Activated B cell treated with CpG ODN at 0.5 μM for 24 hours (primary cell): Measurements from ENCODE around the gene SCP2. TPM values are rescaled to one million over a fixed set of nuclear protein-coding genes. Genes with fewer than 3 reads are reported as not detected.

ENCODE experiments used
- ATAC-seq: fragments of 200-7000 bp; cut with Tn5 transposase; one replicate; pipeline ENCODE4 v1.10.0; 2021; ENCODE audit warnings: low read depth, mild to moderate bottlenecking, moderate library complexity
- CTCF ChIA-PET: fragments of 350-600 bp; sonication (Branson Sonifier 250); formaldehyde crosslinking; loops from one replicate; lab custom pipeline; 2021; ENCODE audit warnings: antibody characterized with exemption; lab: Charles Lee
- POLR2A ChIA-PET: fragments of 350-600 bp; sonication (Branson Sonifier 250); formaldehyde crosslinking; loops from one replicate; lab custom pipeline; 2021; ENCODE audit warnings: antibody characterized with exemption; lab: Charles Lee
- DNase-seq: peaks from one replicate; pipeline ENCODE4 v3.0.0; 2022
- H3K27ac Mint-ChIP-seq: one replicate; pipeline ENCODE4 v1.8.0; 2020; ENCODE audit warnings: mixed read lengths
- H3K27me3 Mint-ChIP-seq: one replicate; pipeline ENCODE4 v1.8.0; 2021; ENCODE audit warnings: mixed read lengths
- H3K36me3 Mint-ChIP-seq: one replicate; pipeline ENCODE4 v1.8.0; 2021; ENCODE audit warnings: low read depth, mixed read lengths
- H3K4me1 Mint-ChIP-seq: one replicate; pipeline ENCODE4 v1.8.0; 2021; ENCODE audit warnings: mixed read lengths
- H3K4me3 Mint-ChIP-seq: one replicate; pipeline ENCODE4 v1.8.0; 2020; ENCODE audit warnings: mild to moderate bottlenecking, mixed read lengths
- H3K9me3 Mint-ChIP-seq: one replicate; pipeline ENCODE4 v1.8.0; 2020; ENCODE audit warnings: mixed read lengths
- CTCF ChIP-seq: fragments of 200-600 bp; IDR thresholded peaks from one replicate; pipeline ENCODE4 v1.8.0; 2022; ENCODE audit warnings: antibody characterized with exemption, mild to moderate bottlenecking
- intact Hi-C: fragments of 100-400 bp; cut with micrococcal nuclease; formaldehyde crosslinking; loops from one replicate; pipeline ENCODE4 v1.15.1; 2024
- total RNA-seq: library from RNA; stranded (reverse); gene quantifications from 2 replicates; pipeline ENCODE4 v1.2.3, GENCODE V29; 2022

The SCP2 gene
- total RNA-seq, 1 donor from 2014 or later: 72.2 TPM

DNA sequence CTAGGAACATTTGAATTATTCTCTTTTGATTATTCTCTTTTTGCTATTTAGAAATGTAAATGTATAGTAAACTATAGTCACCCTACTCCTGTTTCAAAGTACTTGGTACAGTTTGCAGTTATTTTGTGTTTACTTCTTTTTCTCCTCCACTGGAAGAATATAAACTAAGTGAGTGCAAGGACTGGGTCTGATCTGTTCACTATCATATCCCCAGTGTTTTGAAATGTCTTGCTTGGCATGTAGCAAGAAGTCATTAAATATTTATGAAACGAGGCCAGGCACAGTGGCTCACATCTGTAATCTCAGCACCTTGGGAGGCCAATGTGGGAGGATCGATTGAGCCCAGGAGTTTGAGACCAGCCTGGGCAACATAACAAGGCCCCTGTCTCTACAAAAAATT is 99.2 kb downstream of the SCP2 start:
- TF ChIP-seq CTCF: no peak
- Mint-ChIP-seq H3K9me3 (no peaks in the 10 kb centered on the region), H3K27me3 (no peaks in the 10 kb centered on the region), H3K27ac (no peak overlapping the region), H3K4me3 (no peak overlapping the region), H3K4me1 (no peaks in the 10 kb centered on the region), H3K36me3 (peaks cover 24% of the 10 kb centered on the region)
- ChIA-PET CTCF (no interaction called here), POLR2A (no interaction called here)
- ATAC-seq (no peak), DNase-seq (no peak)
- intact Hi-C loops: no loop called here

GRCh38 chr1:53031732-53032131 is 104.7 kb downstream of the SCP2 start:
- H3K4me1 Mint-ChIP-seq: no peaks in the 10 kb centered on the region
- no peaks in the 10 kb centered on the region for H3K27me3 Mint-ChIP-seq
- ChIA-PET POLR2A (no interaction called here), CTCF (no interaction called here)
- H3K9me3 Mint-ChIP-seq: no peaks in the 10 kb centered on the region
- H3K36me3 Mint-ChIP-seq: peaks cover 39% of the 10 kb centered on the region
- DNase-seq (no peak), ATAC-seq (no peak)
- no peak for TF ChIP-seq CTCF
- no peak overlapping the region for H3K27ac Mint-ChIP-seq
- intact Hi-C loops: no loop called here
- H3K4me3 Mint-ChIP-seq: no peak overlapping the region

GRCh38 chr1:53037159-53037558 is 110.1 kb downstream of the SCP2 start:
- H3K4me1 Mint-ChIP-seq: no peaks in the 10 kb centered on the region
- ATAC-seq: no peak
- CTCF ChIA-PET: no interaction called here

GRCh38 chr1:53038566-53038965 is 111.5 kb downstream of the SCP2 start:
- POLR2A ChIA-PET: no interaction called here
- Mint-ChIP-seq H3K4me3 (no peak overlapping the region), H3K4me1 (no peaks in the 10 kb centered on the region), H3K27me3 (no peaks in the 10 kb centered on the region), H3K36me3 (peaks cover 42% of the 10 kb centered on the region), H3K27ac (no peak overlapping the region), H3K9me3 (no peaks in the 10 kb centered on the region)
- CTCF ChIA-PET: no interaction called here
- no peak for TF ChIP-seq CTCF
- intact Hi-C loops: no loop called here
- DNase-seq (no peak), ATAC-seq (no peak)

More at GRCh38 chr1:53037159-53037558, 110.1 kb downstream of the SCP2 start:
- no peak overlapping the region for H3K4me3 Mint-ChIP-seq
- no peak for DNase-seq
- POLR2A ChIA-PET: no interaction called here
- no peaks in the 10 kb centered on the region for H3K9me3 Mint-ChIP-seq
- no peak for TF ChIP-seq CTCF
- intact Hi-C loops: no loop called here
- no peak overlapping the region for H3K27ac Mint-ChIP-seq
- no peaks in the 10 kb centered on the region for H3K27me3 Mint-ChIP-seq
- H3K36me3 Mint-ChIP-seq: peaks cover 45% of the 10 kb centered on the region

- Mint-ChIP-seq H3K27ac (no peak overlapping the region), H3K36me3 (peaks cover 70% of the 10 kb centered on the region), H3K4me1 (no peaks in the 10 kb centered on the region), H3K4me3 (no peak overlapping the region), H3K9me3 (no peaks in the 10 kb centered on the region), H3K27me3 (no peaks in the 10 kb centered on the region)
- no peak for TF ChIP-seq CTCF
- CTCF ChIA-PET: no interaction called here
- no peak for ATAC-seq
- no peak for DNase-seq
- POLR2A ChIA-PET: no interaction called here
- intact Hi-C loops: no loop called here
These were observed 116.2 kb downstream of the SCP2 start for GRCh38 chr1:53043271-53043670.
